Lung (tissue), 16 donors: Measurements from ENCODE around the gene TCEAL4. TPM values are rescaled to one million over a fixed set of nuclear protein-coding genes. Genes with fewer than 3 reads are reported as not detected.
A peak's percentile ranks its signal among the peaks of the same experiment; 100 is the strongest.

Experiments
- ATAC-seq: fragments of 200-7000 bp; cut with Tn5 transposase; one replicate; pipeline ENCODE4 v1.9.1; 2020; ENCODE audit warnings: moderate number of reproducible peaks; ENCODE audit not compliant: insufficient read depth, low FRiP score
- DNase-seq, 3 donors: peaks; one replicate each; pipeline ENCODE4 v3.0.0-alpha.2; 2013 to 2017
- H3K27ac ChIP-seq, 2 donors: one replicate each; pipeline ENCODE4 v1.5.1; 2013; ENCODE audit warnings: mild to moderate bottlenecking in 2 of 2, moderate library complexity in 2 of 2, control low read depth in 1 of 2, inconsistent platforms in 1 of 2, low read depth in 1 of 2, low read length in 1 of 2
- H3K27me3 ChIP-seq, 3 donors: one replicate each; pipeline ENCODE4 v1.5.1; 2013; ENCODE audit warnings: low read length in 2 of 3; ENCODE audit not compliant: control insufficient read depth in 3 of 3, insufficient read depth in 3 of 3
- H3K36me3 ChIP-seq, 4 donors: one replicate each; pipeline ENCODE4 v1.5.1; 2013; ENCODE audit warnings: low read length in 4 of 4, mild to moderate bottlenecking in 1 of 4, moderate library complexity in 1 of 4; ENCODE audit not compliant: control insufficient read depth in 4 of 4, insufficient read depth in 4 of 4
- H3K4me1 ChIP-seq, 5 donors: one replicate each; pipeline ENCODE4 v1.5.1; 2013; ENCODE audit warnings: low read length in 5 of 5, mild to moderate bottlenecking in 2 of 5, moderate library complexity in 1 of 5; ENCODE audit not compliant: control insufficient read depth in 5 of 5, insufficient read depth in 5 of 5
- H3K4me3 ChIP-seq: one replicate; pipeline ENCODE4 v1.5.1; 2013; ENCODE audit warnings: mild to moderate bottlenecking, control low read depth, moderate library complexity
- H3K9ac ChIP-seq, 2 donors: one replicate each; pipeline ENCODE4 v1.5.1; 2013; ENCODE audit warnings: low read length in 2 of 2, control low read depth in 1 of 2; ENCODE audit not compliant: insufficient read depth in 1 of 2
- H3K9me3 ChIP-seq, 4 donors: one replicate each; pipeline ENCODE4 v1.5.1; 2013; ENCODE audit warnings: low read length in 3 of 4, mild to moderate bottlenecking in 1 of 4, moderate library complexity in 1 of 4; ENCODE audit not compliant: control insufficient read depth in 4 of 4, insufficient read depth in 3 of 4
- WGBS, 2 donors: extraction: QIAGEN DNeasy Blood & Tissue Kit; methylation state at CpG; one replicate each; pipeline ENCODE4 v1.1.7; 2013; 5-methylcytosine and 5-hydroxymethylcytosine counted together
- long read RNA-seq, 5 donors: transcript quantifications; one replicate each; lab custom pipeline, GENCODE V29; 2026
- polyA plus RNA-seq, 2 donors: library from polyadenylated mRNA; stranded (reverse); fragments of 200-250 nt; gene quantifications; one replicate each; pipeline ENCODE4 v1.2.1, GENCODE V29; 2013
- total RNA-seq, 2 donors: library from RNA; depleted of rRNA in 1 of 2; stranded (reverse); fragments of >200 nt in 1 of 2; gene quantifications; one replicate each; pipeline ENCODE4 v1.2.1, GENCODE V29; 2014 to 2021
- TF ChIP-seq, protein P1 (sequence below): IDR thresholded peaks from 2 replicates; pipeline ENCODE4 v1.5.1; 2012; ENCODE audit warnings: mild to moderate bottlenecking; ENCODE audit errors: control extremely low read depth, extremely low read depth
- donor health status: control.
- donor health status: control.
- donor health status: Bipolar disorder and iron deficiency.
- donor health status: healthy.
- donor health status: DM: yes; HTN: yes; CAD: no.

The TCEAL4 gene
- total RNA-seq: 10 to 100 TPM; 35.6 to 89.0 TPM
- polyA plus RNA-seq: 100 to 1,000 TPM in 1 of 2 donors, 10 to 100 TPM in 1; 83.5 to 214 TPM
- long read RNA-seq, donor 1, transcript TCEAL4-212 (3 exons, 1,008 nt): minor isoform, 6 of 122 reads
- long read RNA-seq, donor 1, transcript TCEAL4-204 (2 exons, 891 nt): minor isoform, 15 of 122 reads
- long read RNA-seq, donor 1, transcript TCEAL4-208 (3 exons, 1,273 nt): major isoform, 83 of 122 reads
- long read RNA-seq, donor 1, partial matches to known transcripts: 0 of 122 reads
- long read RNA-seq, donor 1, other reads (novel, unspliced or antisense): 13 of 122 reads
- long read RNA-seq, donor 2, transcript TCEAL4-208 (3 exons, 1,273 nt): major isoform, 32 of 43 reads
- long read RNA-seq, donor 2, partial matches to known transcripts: 0 of 43 reads
- long read RNA-seq, donor 2, other reads (novel, unspliced or antisense): 0 of 43 reads
- long read RNA-seq, donor 3, transcript TCEAL4-212 (3 exons, 1,008 nt): minor isoform, 5 of 68 reads
- long read RNA-seq, donor 3, transcript TCEAL4-208 (3 exons, 1,273 nt): major isoform, 54 of 68 reads
- long read RNA-seq, donor 3, transcript TCEAL4-204 (2 exons, 891 nt): minor isoform, 6 of 68 reads
- long read RNA-seq, donor 3, partial matches to known transcripts: 0 of 68 reads
- long read RNA-seq, donor 3, other reads (novel, unspliced or antisense): 0 of 68 reads
- long read RNA-seq, donor 4, transcript TCEAL4-208 (3 exons, 1,273 nt): major isoform, 40 of 56 reads
- long read RNA-seq, donor 4, partial matches to known transcripts: 0 of 56 reads
- long read RNA-seq, donor 4, other reads (novel, unspliced or antisense): 6 of 56 reads
- long read RNA-seq, donor 5, transcript TCEAL4-212 (3 exons, 1,008 nt): minor isoform, 10 of 129 reads
- long read RNA-seq, donor 5, transcript TCEAL4-204 (2 exons, 891 nt): minor isoform, 15 of 129 reads
- long read RNA-seq, donor 5, transcript TCEAL4-208 (3 exons, 1,273 nt): major isoform, 89 of 129 reads
- long read RNA-seq, donor 5, partial matches to known transcripts: 0 of 129 reads
- long read RNA-seq, donor 5, other reads (novel, unspliced or antisense): 6 of 129 reads

- 2 to 25% methylated on average over 25 to 56 of the region's 56 CpGs for WGBS, 2 donors
- Histone ChIP-seq H3K4me1 (peaks cover 0 to 2% (median 0%) of the 10 kb centered on the region in 5 donors), H3K4me3 (peak within 1 kb of the TSS; percentile 86), H3K9ac (peak within 1 kb of the TSS; percentile 70 to 75), H3K36me3 (peaks cover 0 to 2% (median 0%) of the 10 kb centered on the region in 4 donors), H3K9me3 (peaks cover 0 to 10% (median 0%) of the 10 kb centered on the region in 4 donors), H3K27ac (peak within 1 kb of the TSS; percentile 67 to 91), H3K27me3 (peaks cover 0 to 13% (median 4%) of the 10 kb centered on the region in 3 donors)
- DNase-seq: peak; percentile 63 to 67 (median 65)
- ATAC-seq: peak; percentile 54
- TF ChIP-seq, protein P1, sequence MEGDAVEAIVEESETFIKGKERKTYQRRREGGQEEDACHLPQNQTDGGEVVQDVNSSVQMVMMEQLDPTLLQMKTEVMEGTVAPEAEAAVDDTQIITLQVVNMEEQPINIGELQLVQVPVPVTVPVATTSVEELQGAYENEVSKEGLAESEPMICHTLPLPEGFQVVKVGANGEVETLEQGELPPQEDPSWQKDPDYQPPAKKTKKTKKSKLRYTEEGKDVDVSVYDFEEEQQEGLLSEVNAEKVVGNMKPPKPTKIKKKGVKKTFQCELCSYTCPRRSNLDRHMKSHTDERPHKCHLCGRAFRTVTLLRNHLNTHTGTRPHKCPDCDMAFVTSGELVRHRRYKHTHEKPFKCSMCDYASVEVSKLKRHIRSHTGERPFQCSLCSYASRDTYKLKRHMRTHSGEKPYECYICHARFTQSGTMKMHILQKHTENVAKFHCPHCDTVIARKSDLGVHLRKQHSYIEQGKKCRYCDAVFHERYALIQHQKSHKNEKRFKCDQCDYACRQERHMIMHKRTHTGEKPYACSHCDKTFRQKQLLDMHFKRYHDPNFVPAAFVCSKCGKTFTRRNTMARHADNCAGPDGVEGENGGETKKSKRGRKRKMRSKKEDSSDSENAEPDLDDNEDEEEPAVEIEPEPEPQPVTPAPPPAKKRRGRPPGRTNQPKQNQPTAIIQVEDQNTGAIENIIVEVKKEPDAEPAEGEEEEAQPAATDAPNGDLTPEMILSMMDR: no peak
Observed at GRCh38 chrX:103585411-103586313, at the start of gene TCEAL4. Gene TCEAL4 (plus strand): TSS chrX:103585515. CDS start chrX:103586676, 1,161 bp downstream.

- H3K9me3 ChIP-seq: no peaks in the 10 kb centered on the region
- DNase-seq (no peak), ATAC-seq (no peak)
- no peaks in the 10 kb centered on the region for H3K36me3 ChIP-seq
- H3K4me3 ChIP-seq: no peak overlapping the region
- no peak overlapping the region for H3K27ac ChIP-seq
- TF ChIP-seq, protein P1: no peak
- H3K9ac ChIP-seq: no peak overlapping the region
- no peaks in the 10 kb centered on the region for H3K4me1 ChIP-seq
- H3K27me3 ChIP-seq: peaks cover 0 to 30% (median 18%) of the 10 kb centered on the region in 3 donors
Observed at GRCh38 chrX:103536071-103536470, 49.2 kb upstream of the TCEAL4 start.

- Histone ChIP-seq H3K9ac (no peak overlapping the region), H3K36me3 (no peaks in the 10 kb centered on the region), H3K9me3 (no peaks in the 10 kb centered on the region), H3K27ac (no peak overlapping the region), H3K27me3 (peaks cover 0 to 30% (median 19%) of the 10 kb centered on the region in 3 donors), H3K4me3 (no peak overlapping the region), H3K4me1 (no peaks in the 10 kb centered on the region)
- TF ChIP-seq, protein P1: no peak
- ATAC-seq: no peak
- DNase-seq: no peak
Observed at GRCh38 chrX:103536732-103537131, 48.6 kb upstream of the TCEAL4 start.
